Measurements from ENCODE around the gene C22orf31.

DNA sequence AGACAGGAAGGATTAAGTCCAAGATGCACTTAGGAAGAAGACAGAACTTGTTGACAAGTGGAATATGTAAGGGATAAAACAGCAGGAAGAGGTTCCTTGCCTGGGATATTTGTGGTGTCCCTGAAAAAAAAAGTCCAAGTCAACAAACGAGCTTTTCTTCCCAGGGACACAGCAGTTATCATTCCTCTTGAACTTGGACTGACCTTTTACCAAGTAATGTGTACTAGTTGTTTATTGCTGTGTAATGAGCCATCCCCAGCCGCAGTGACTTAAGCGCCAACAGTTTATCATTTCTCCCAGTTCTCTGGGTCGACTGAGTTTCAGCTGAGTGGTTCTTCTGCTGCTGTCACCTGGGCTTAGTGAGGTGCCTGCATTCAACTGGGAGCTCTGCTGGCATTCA is 48.2 kb upstream of the C22orf31 start:
- TF ChIP-seq, protein P1, sequence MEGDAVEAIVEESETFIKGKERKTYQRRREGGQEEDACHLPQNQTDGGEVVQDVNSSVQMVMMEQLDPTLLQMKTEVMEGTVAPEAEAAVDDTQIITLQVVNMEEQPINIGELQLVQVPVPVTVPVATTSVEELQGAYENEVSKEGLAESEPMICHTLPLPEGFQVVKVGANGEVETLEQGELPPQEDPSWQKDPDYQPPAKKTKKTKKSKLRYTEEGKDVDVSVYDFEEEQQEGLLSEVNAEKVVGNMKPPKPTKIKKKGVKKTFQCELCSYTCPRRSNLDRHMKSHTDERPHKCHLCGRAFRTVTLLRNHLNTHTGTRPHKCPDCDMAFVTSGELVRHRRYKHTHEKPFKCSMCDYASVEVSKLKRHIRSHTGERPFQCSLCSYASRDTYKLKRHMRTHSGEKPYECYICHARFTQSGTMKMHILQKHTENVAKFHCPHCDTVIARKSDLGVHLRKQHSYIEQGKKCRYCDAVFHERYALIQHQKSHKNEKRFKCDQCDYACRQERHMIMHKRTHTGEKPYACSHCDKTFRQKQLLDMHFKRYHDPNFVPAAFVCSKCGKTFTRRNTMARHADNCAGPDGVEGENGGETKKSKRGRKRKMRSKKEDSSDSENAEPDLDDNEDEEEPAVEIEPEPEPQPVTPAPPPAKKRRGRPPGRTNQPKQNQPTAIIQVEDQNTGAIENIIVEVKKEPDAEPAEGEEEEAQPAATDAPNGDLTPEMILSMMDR (IDR thresholded peaks at IDR 0.05; ENCODE audit: low read depth, low read length, poor library complexity, severe bottlenecking), result no peak
- no peak for TF ChIP-seq EZH2phosphoT487 (IDR thresholded peaks at IDR 0.05; ENCODE audit: borderline replicate concordance, low read length)

Measured in DOHH2 (cell line).